WTC11 (cell line): ENCODE measurements around the gene LPP.

ENCODE experiments used
- AR ChIP-seq: fragments of 250-450 bp; sonication (Bioruptor Pico); IDR thresholded peaks from 2 replicates; pipeline ENCODE4 v1.9.0; 2021; ENCODE audit warnings: mild to moderate bottlenecking
- CTCF ChIP-seq: fragments of 200-600 bp; IDR thresholded peaks from 2 replicates; pipeline ENCODE4 v1.8.0; 2022; ENCODE audit warnings: antibody characterized with exemption
- FOXJ3 ChIP-seq: sonication (generic); formaldehyde crosslinking; IDR thresholded peaks from 2 replicates; pipeline ENCODE4 v1.9.0; 2021; ENCODE audit warnings: missing genetic modification reagents, mild to moderate bottlenecking, borderline replicate concordance
- NR1H2 ChIP-seq: sonication (generic); formaldehyde crosslinking; IDR thresholded peaks from 2 replicates; pipeline ENCODE4 v1.9.0; 2021; ENCODE audit warnings: mild to moderate bottlenecking, moderate library complexity, missing genetic modification reagents
- NR3C1 ChIP-seq: sonication (generic); formaldehyde crosslinking; conservative IDR thresholded peaks from 2 replicates; pipeline ENCODE4 v1.8.1; 2023; ENCODE audit warnings: low read depth, mild to moderate bottlenecking, missing genetic modification reagents
- SMAD4 ChIP-seq: sonication (generic); formaldehyde crosslinking; IDR thresholded peaks from 2 replicates; pipeline ENCODE4 v1.8.0; 2022; ENCODE audit warnings: mild to moderate bottlenecking, missing genetic modification reagents

- no peak for TF ChIP-seq SMAD4
- no peak for TF ChIP-seq CTCF
- no peak for TF ChIP-seq NR3C1
- TF ChIP-seq FOXJ3 (CRISPR knock-in tag) = no peak
- TF ChIP-seq AR = no peak
- TF ChIP-seq NR1H2 (CRISPR knock-in tag) = no peak
These were observed 419.5 kb downstream of the LPP start for GRCh38 chr3:188573291-188573940.
